HepG2 (cell line): ENCODE measurements around the gene SCN4B. TPM values are rescaled to one million over a fixed set of nuclear protein-coding genes. Genes with fewer than 3 reads are reported as not detected.
"Not testable (repeated sequence)": the region's sequence is repeated elsewhere in the genome, so short reads cannot be mapped to it uniquely, and the experiment has no call there.

Experiments used
- ATAC-seq: fragments of 200-7000 bp; cut with Tn5 transposase; 3 replicates; pipeline ENCODE4 v1.9.1; 2020; ENCODE audit warnings: mild to moderate bottlenecking, moderate library complexity
- BruUV-seq: library from RNA; stranded (reverse); fragments of 400-500 nt; replicated peaks from 2 replicates; lab custom pipeline; 2021; lab: Mats Ljungman, UMichigan
- CTCF ChIA-PET: fragments of 300-600 bp; formaldehyde crosslinking; extraction: SDS; loops from one replicate; lab custom pipeline; 2021; ENCODE audit warnings: low total read pairs, inconsistent platforms, low intra/inter-chr PET ratio; lab: Yijun Ruan, JAX
- POLR2A ChIA-PET: fragments of 350-600 bp; sonication (Branson Sonifier 250); formaldehyde crosslinking; loops from one replicate; lab custom pipeline; 2020; ENCODE audit warnings: antibody characterized with exemption, inconsistent platforms; lab: Yijun Ruan, JAX
- DNase-seq: peaks from one replicate; pipeline ENCODE4 v3.0.0-alpha.2; 2015; ENCODE audit warnings: low spot score
- FAIRE-seq: peaks from 3 replicates; lab custom pipeline; 2011; peaks lifted over from hg19 to GRCh38; lab: Jason Lieb, UNC
- H2AFZ ChIP-seq: one replicate; pipeline ENCODE4 v1.6.1; 2011; ENCODE audit warnings: low read length, inconsistent platforms
- H3K27ac ChIP-seq: fragments of 300-600 bp; 3 replicates; pipeline ENCODE4 v1.8.0; 2011; ENCODE audit warnings: mixed run types, mild to moderate bottlenecking, mixed read lengths, low read length, inconsistent platforms; ENCODE audit not compliant: insufficient read depth; ENCODE audit errors: extremely low read length
- H3K27me3 ChIP-seq, 2 experiments: fragments of 200-600 bp in 1 of 2; 2 replicates in 1 of 2; 3 replicates in 1 of 2; pipeline versions ENCODE4 v1.6.0 to v1.8.0; 2011; ENCODE audit warnings: low read length in 2 of 2, mild to moderate bottlenecking in 2 of 2, moderate library complexity in 2 of 2, inconsistent platforms in 1 of 2; ENCODE audit not compliant: insufficient read depth in 2 of 2, control insufficient read depth in 1 of 2
- H3K36me3 ChIP-seq, 2 experiments: fragments of 200-600 bp in 1 of 2; replicated peaks in 1 of 2; 2 replicates in 1 of 2; 3 replicates in 1 of 2; pipeline versions ENCODE4 v1.5.1 to v1.8.0; 2011; ENCODE audit warnings: low read length in 2 of 2, inconsistent platforms in 1 of 2; ENCODE audit not compliant: insufficient read depth in 2 of 2, control insufficient read depth in 1 of 2
- H3K4me1 ChIP-seq: 2 replicates; pipeline ENCODE4 v1.5.1; 2012; ENCODE audit warnings: low read length, inconsistent platforms; ENCODE audit not compliant: insufficient read depth
- H3K4me2 ChIP-seq: 2 replicates; pipeline ENCODE4 v1.6.0; 2011; ENCODE audit warnings: low read depth, low read length, inconsistent platforms
- H3K4me3 ChIP-seq, 3 experiments: fragments of 200-600 bp in 1 of 3; sonication (generic), shearing (Covaris generic) in 1 of 3; replicated peaks in 1 of 3; 2 replicates each; pipeline ENCODE4 v1.5.1; 2011 to 2016; ENCODE audit warnings: low read length in 3 of 3, inconsistent platforms in 2 of 3, low read depth in 2 of 3, mild to moderate bottlenecking in 2 of 3, control low read depth in 1 of 3, mixed read lengths in 1 of 3; ENCODE audit not compliant: insufficient read depth in 1 of 3
- H3K79me2 ChIP-seq: one replicate; pipeline ENCODE4 v1.6.1; 2011; ENCODE audit warnings: low read length, inconsistent platforms; ENCODE audit not compliant: insufficient read depth
- H3K9ac ChIP-seq: 2 replicates; pipeline ENCODE4 v1.6.0; 2011; ENCODE audit warnings: mild to moderate bottlenecking, low read depth, low read length, inconsistent platforms; ENCODE audit not compliant: insufficient read depth
- H3K9me3 ChIP-seq: 2 replicates; pipeline ENCODE4 v1.5.1; 2012; ENCODE audit warnings: mild to moderate bottlenecking, low read length
- H4K20me1 ChIP-seq: 2 replicates; pipeline ENCODE4 v1.6.0; 2011; ENCODE audit warnings: inconsistent platforms, mild to moderate bottlenecking, low read length, moderate library complexity; ENCODE audit not compliant: insufficient read depth
- ATF7 ChIP-seq, 2 experiments: fragments of 450-650 bp in 1 of 2; sonication (generic) in 1 of 2; formaldehyde crosslinking in 1 of 2; IDR thresholded peaks; 2 replicates each; pipeline versions ENCODE4 v1.4.0 to v1.6.1; 2016 to 2020; ENCODE audit warnings: antibody characterized with exemption in 1 of 2, mild to moderate bottlenecking in 1 of 2, missing genetic modification reagents in 1 of 2
- CEBPB ChIP-seq: IDR thresholded peaks from 2 replicates; pipeline ENCODE4 v1.6.1; 2011; ENCODE audit warnings: low read depth, low read length, improper control_type of control experiment, borderline replicate concordance
- NFYB ChIP-seq: sonication (generic); formaldehyde crosslinking; IDR thresholded peaks from 2 replicates; pipeline ENCODE4 v1.4.0; 2020; ENCODE audit warnings: missing genetic modification reagents
- WGBS: methylation state at CpG from one replicate; pipeline ENCODE4 v1.1.6; 2017; ENCODE audit warnings: low lambda C conversion rate; 5-methylcytosine and 5-hydroxymethylcytosine counted together
- in situ Hi-C: cut with HindIII; loops from 2 replicates; pipeline ENCODE4 v1.10.0; 2017; ENCODE audit warnings: low pct_unique_long_range_greater_than_20kb; ENCODE audit not compliant: extremely low pct_ligation_motif_present
- intact Hi-C: fragments of 100-400 bp; cut with micrococcal nuclease; formaldehyde crosslinking; loops from one replicate; pipeline ENCODE4 v1.10.0; 2022; ENCODE audit not compliant: unreplicated experiment
- polyA plus RNA-seq, 8 experiments: library from polyadenylated mRNA; depleted of rRNA in 3 of 8; stranded (reverse) in 7 of 8; unstranded in 1 of 8; fragments of >200 nt; fragmentation: Illumina TruSeq in 4 of 8; extraction: Trizol in 4 of 8; gene quantifications; 2 replicates each; pipeline versions ENCODE4 v1.2.1 to v1.2.3, GENCODE V29; 2011 to 2016; ENCODE audit warnings: low read depth in 4 of 8, missing spikeins in 1 of 8, mixed read lengths in 1 of 8; ENCODE audit not compliant: insufficient read depth in 1 of 8
- total RNA-seq, 5 experiments: library from RNA; depleted of rRNA; stranded (reverse); fragments of >200 nt; fragmentation: Illumina TruSeq; extraction: Trizol; gene quantifications; 2 replicates each; pipeline ENCODE4 v1.2.3, GENCODE V29; 2016; ENCODE audit warnings: low read depth in 1 of 5

The SCN4B gene
- total and polyA plus RNA-seq, 2 of the 13 experiments (the other 11 are each of a cell fraction or from before 2014, with no cell fraction given): 0.04 to 0.29 TPM

DNA sequence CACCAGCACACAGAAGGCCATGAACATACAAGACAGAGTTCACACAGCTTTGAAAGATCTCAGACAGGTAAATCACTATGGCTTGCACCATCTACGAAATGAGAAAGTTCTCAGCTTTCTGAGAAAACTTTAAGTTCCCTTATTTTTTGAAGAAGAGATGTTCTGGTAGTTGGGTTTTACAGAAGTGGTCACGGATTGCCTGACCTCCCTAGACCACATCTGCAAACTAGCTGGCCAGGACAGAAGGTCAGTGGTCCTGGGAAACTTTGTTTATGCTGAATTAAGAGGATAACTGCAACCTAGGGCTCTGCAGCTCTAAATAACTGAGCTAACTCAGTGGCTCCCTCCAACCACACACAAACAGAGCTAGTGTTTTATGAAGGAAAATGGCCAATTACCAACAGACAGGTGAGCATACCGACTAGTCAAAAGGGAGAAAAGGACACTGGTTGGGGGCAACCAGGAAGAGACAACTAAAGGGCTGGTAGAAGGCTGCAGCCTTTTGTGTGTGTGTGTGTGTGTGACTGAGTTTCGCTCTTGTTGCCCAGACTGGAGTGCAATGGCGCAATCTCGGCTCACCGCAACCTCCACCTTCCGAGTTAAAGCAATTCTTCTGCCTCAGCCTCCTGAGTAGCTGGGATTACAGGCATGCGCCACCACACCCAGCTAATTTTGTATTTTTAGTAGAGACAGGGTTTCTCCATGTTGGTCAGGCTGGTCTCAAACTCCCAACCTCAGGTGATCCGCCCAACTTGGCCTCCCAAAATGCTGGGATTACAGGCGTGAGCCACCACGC lies 32.4 kb upstream of the SCN4B start:
- H3K36me3 ChIP-seq: no peaks in the 10 kb centered on the region
- H3K9ac ChIP-seq: no peak overlapping the region
- no peak overlapping the region for H3K4me2 ChIP-seq
- intact Hi-C loops: no loop called here
- TF ChIP-seq ATF7 (IDR thresholded peaks at IDR 0.05) (no peak), ATF7 (CRISPR knock-in tag; IDR thresholded peaks at IDR 0.05) (no peak), CEBPB (0 out of 2 replicates have a peak, but pooled peaks have one; percentile 5), NFYB (CRISPR knock-in tag) (no peak)
- TF ChIP-seq, all 625 proteins: peak for 1
- H3K27me3 ChIP-seq: peaks cover 0 to 18% of the 10 kb centered on the region in 2 experiments; a peak in 1 of 5 replicates
- no TSS peak for BruUV-seq
- no peak for DNase-seq
- no peak overlapping the region for H3K27ac ChIP-seq
- POLR2A ChIA-PET: no interaction called here
- no peaks in the 10 kb centered on the region for H3K79me2 ChIP-seq
- H3K9me3 ChIP-seq: no peaks in the 10 kb centered on the region
- H3K4me3 ChIP-seq: no peak overlapping the region
- no peak overlapping the region for H2AFZ ChIP-seq
- CTCF ChIA-PET: no interaction called here
- no peak for ATAC-seq
- 69% methylated on average over 9 of the region's 12 CpGs for WGBS
- H4K20me1 ChIP-seq: no peaks in the 10 kb centered on the region
- FAIRE-seq: no peak
- H3K4me1 ChIP-seq: peaks cover 31% of the 10 kb centered on the region
- in situ Hi-C loops: no loop called here

DNA sequence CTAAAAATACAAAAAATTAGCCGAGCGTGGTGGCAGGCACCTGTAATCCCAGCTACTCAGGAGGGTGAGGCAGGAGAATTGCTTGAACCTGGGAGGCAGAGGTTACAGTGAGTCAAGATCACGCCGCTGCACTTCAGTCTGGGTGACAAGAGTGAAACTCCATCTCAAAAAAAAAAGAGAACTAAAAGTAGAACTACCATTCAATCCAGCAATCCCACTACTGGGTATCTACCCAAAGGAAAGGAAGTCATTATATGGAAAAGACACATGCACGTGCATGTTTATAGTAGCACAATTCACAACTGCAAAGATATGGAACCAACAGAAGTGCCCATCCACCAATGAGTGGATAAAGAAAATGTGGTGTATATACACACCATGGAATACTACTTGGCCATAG lies 31.1 kb upstream of the SCN4B start:
- H3K9ac ChIP-seq, H3K27ac ChIP-seq, DNase-seq, H3K4me3 ChIP-seq, POLR2A ChIA-PET, ATAC-seq, intact Hi-C loops, H3K9me3 ChIP-seq, H2AFZ ChIP-seq, H3K36me3 ChIP-seq, in situ Hi-C loops, H3K4me2 ChIP-seq, CTCF ChIA-PET, FAIRE-seq, H3K79me2 ChIP-seq, BruUV-seq, H4K20me1 ChIP-seq: not testable (repeated sequence)
- Histone ChIP-seq H3K27me3 (peaks cover 0 to 18% of the 10 kb centered on the region in 2 experiments; a peak in 1 of 5 replicates), H3K4me1 (peaks cover 36% of the 10 kb centered on the region)
- 81% methylated on average over 5 of the region's 5 CpGs for WGBS
